NCI-H2227 (cell line): ENCODE data around the gene GON4L.
"Not testable (repeated sequence)": the region's sequence is repeated elsewhere in the genome, so short reads cannot be mapped to it uniquely, and the experiment has no call there.

ENCODE experiments used
- DNase-seq: peaks from one replicate; lab custom pipeline; 2025; ENCODE audit not compliant: unreplicated experiment; lab: John Stamatoyannopoulos, UW

GON4L gene

DNA sequence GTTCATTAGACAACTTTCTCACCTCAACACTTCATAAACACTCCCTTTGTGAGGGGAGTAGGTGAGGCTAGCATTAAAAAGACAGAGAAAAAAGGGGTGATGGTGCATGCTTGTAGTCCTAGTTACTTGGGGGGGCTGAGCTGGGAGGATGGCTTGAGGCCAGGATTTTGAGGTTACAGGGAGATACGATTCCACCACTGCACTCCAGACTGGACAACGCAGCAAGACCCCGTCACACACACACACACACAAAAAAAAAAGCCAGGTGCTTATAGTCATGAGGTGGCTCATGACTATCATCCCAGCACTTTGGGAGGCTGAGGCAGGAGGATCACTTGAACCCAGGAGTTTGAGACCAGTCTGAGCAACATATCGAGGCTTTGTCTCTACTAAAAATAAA lies 29.6 kb downstream of the GON4L start:
- DNase-seq: no peak

DNA sequence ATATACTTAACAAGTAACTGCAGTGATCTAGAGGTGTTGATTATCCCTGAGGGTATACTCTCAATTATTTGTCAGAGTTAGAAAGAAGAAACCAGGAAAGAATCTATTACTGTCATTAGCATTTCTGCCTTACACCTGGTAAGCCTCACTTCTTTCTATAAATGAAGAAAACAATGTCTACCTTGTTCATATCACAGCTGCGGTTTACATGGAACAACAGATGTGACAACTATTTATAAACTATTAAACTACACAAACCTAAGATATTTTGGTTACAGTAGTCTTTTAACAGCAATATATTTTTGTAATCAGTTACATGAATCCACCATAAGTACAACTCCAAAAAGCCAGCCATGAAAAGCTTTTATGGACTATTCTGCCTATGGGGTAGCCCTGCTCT lies 40.7 kb downstream of the GON4L start:
- DNase-seq: no peak

GRCh38 chr1:155813672-155814071 lies 43.3 kb downstream of the GON4L start:
- no peak for DNase-seq

GRCh38 chr1:155812878-155813277 lies 44.1 kb downstream of the GON4L start:
- DNase-seq: no peak

DNA sequence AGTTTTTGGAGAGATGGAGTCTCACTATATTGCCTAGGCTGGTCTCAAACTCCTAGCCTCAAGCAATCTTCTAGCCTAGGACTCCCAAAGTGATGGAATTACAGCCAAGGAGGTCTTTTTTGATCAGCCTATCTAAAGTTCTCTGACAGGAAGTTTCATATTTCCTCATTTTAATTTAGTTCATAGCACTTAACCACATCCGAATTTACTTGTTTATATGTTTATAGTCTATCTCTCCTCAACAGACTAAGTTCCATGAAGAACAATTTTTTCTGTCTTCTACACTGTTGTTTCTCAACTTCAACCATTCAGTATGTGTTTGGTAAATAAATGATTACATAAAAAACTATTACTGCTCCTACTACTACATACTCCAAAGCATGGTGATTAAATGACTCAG lies 47.9 kb downstream of the GON4L start:
- DNase-seq: no peak

DNA sequence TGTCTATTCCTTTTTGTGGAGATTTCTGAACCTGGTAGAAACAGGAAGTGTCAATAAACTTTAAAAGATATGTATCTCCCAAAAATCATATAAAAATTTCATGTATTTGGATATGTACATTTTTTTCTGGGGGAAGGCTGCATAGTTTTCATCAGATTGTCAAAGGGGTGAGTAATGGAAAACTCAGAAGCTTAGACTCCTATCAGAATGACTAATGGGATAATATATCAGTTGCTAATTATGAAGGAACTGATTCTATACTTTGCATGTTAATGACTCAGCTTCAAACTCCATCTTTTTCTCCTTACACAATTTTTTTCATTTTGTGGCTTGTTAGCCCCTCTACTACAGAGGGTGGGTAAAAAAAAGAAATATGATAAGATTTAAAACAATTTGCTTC lies 55.9 kb downstream of the GON4L start:
- DNase-seq: no peak

DNA sequence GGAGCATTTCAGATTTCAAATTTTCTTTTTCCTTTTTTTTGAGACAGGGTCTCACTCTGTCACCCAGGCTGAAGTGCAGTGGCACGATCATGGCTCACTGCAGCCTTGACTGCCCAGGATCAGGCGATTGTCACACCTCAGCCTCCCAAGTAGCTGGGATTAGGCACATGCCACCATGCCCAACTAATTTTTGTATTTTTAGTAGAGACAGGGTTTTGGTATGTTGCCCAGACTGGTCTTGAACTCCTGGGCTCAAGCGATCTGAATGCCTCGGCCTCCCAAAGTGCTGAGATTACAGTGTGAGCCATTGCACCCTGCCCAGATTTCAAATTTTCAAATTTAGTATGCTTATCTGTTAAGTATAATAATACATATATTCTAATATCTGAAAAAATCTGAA lies 61.4 kb downstream of the GON4L start:
- DNase-seq: not testable (repeated sequence)

GRCh38 chr1:155794605-155795245 lies 62.3 kb downstream of the GON4L start:
- no peak for DNase-seq

GRCh38 chr1:155793213-155793612 lies 63.8 kb downstream of the GON4L start:
- no peak for DNase-seq

GRCh38 chr1:155777582-155777981 lies 79.4 kb downstream of the GON4L start:
- DNase-seq: no peak

DNA sequence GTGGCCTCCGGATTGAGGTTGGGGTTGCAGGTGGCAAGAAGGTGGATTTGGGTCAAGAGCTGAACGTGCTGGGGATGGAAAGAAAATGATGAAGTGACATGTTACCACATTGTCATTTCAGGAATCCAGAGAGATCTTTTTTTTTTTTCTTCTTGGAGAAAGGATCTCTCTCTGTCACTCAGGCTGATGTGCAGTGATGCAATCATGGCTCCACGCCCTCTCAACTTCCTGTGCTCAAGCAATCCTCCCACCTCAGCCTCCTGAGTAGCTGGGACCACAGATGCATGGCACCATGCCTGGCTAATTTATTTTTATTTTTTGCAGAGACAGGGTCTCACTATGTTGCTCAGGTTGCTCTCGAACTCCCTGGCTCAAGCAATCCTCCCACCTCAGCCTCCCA lies 80.6 kb downstream of the GON4L start:
- no peak for DNase-seq

- DNase-seq: no peak
Observed at GRCh38 chr1:155773221-155773620, 83.8 kb downstream of the GON4L start.

GRCh38 chr1:155769257-155769656 lies 87.8 kb downstream of the GON4L start:
- DNase-seq: no peak

- not testable (repeated sequence) for DNase-seq
Observed at GRCh38 chr1:155767399-155767989, 89.5 kb downstream of the GON4L start.

DNA sequence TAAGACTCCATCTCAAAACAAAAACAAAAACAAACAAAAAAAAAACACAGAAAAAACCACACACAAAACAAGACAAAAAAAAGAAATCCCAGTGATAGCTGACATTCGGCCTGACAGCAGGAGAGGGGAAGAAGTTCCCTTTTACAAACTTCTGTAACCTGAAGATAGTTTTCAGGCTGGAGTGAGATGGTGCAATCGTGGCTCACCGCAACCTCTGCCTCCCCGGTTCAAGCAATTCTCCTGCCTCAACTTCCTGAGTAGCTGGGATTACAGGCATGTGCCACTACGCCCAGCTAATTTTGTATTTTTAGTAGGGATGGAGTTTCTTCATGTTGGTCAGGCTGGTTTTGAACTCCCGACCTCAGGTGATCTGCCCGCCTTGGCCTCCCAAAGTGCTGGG lies 93.0 kb downstream of the GON4L start:
- not testable (repeated sequence) for DNase-seq

DNA sequence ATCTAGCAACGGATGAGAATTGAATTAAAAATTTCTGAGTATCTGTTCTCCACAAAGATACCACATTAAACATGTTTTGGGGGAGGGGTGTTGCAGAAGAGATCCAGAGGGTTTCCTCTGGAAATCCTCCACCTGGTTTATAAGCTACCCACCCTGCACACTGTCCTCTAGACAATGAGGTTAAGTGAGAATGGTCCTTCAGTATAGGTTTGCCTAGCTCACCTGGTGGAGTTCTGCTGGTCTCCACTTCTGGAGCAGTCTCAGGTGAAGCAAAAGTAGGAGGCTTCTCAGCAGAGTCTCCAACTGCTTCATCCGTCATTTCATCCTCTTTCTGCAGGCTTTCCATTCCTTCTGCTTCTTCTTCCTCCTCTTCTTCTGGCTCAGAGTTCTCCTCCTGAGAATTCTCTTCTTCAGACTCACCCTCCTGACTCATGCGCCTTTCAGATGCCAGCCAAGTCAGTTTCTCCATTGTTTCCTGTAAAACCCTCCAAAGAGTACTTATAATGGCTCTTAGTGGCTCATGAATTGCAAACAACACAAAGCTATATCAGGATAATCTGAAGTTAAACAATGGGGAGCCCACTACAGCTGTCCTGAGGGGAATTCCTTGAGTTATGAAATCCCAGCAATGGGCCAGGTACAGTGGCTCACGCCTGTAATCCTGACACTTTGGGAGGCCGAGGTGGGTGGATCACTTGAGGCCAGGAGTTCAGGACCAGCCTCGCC lies 93.8 kb downstream of the GON4L start:
- DNase-seq: not testable (repeated sequence)

DNA sequence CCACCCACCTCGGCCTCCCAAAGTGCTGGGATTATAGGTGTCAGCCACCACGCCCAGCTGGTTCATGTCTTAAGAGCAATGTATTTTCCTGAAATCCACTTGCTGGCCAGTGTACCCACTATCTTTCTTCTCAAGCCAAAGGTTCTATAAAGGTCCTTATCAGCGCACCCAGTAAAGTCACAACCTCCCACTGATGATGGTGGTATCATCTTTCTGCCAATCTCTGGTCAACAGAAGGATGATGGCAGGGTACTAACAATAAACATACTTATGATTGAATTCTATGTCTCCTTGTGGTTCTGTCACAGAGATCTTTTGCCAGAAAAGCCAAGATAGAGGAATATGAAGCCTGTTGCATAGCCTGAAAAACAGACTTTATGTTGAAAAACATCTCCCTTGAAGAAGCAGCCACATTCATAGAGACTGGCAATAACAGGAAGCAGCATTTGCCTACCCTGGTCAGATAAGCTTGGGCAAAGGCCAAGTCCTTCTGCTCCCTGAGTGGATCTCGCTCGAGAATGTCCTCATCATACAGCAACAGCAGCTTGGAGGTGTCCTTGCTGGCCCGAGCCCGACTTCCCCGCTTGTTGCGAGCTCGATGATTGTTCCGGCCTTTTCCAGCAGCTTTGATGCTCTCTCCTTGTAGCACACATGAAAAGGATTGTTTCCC lies 95.1 kb downstream of the GON4L start:
- DNase-seq: no peak

DNA sequence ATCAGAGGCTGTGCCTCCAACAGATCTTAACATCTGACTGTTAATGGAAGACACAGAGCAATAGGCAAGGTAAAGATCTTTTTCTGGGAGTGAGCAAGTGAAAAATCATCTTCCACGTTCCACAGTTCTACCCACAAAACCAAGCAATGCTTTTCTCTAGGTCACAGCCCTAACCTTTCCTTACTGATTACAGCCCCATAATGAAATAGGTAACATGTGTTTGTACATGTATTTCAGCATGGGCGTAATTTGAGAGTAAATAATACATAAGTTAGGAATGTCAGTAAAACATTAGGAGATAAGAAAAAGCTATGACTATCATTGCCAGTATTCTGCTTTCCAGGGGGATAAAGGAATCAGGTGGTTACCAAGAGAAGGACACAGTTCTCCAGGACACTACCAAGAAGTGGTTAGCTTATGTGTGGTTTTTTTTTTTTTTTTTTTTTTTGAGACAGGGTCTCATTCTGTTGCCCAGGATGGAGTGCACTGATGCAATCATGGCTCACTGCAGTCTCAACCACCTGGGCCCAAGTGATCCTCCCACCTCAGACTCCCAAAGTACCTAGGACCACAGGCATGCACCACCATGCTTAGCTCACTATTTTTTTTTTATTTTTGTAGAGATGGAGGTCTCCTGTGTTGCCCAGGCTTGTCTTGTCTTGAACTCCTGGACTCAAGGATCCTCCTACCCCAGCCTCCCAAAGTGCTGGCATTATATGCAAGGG lies 96.1 kb downstream of the GON4L start:
- no peak for DNase-seq

- DNase-seq: no peak
Observed at GRCh38 chr1:155759966-155760630, 96.9 kb downstream of the GON4L start.

DNA sequence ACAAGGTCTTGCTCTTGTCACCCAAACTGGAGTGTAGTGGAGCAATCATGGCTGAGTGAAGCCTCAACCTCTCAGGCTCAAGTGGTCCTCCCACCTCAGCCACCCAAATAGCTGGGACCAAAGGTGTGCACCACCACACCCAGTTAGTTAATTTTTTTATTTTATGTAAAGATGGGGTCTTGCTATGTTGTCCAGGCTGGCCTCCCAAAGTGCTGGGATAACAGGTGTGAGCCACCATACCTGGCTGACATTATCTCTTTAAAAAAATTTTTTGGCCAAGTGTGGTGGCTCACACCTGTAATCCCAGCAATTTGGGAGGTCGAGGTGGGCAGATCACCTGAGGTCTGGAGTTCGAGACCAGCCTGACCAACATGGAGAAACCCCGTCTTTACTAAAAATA lies 98.0 kb downstream of the GON4L start:
- not testable (repeated sequence) for DNase-seq

DNA sequence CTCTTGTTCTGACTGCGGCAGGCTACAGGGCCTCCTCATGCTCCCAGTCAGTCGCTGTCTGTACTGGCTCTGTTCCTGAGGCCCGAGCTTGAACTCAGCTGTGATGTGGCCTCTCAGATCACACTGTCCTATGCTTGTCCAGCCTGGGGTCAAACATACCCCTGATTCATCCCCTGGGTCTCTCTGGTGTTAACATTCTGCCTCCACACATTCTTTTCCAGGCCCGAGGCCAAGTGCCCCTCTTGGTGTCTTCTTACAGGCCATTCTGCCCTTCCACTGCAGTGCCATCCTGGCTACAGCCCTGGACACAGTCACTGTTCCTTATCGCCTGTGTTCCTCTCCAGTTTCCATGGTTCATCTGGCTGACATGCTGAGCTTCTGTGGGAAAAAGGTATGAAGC lies 108.9 kb downstream of the GON4L start:
- not testable (repeated sequence) for DNase-seq
